EL (cell line): ENCODE results near the gene ABCC9.

Experiments
- DNase-seq: peaks from one replicate; pipeline ENCODE4 v3.0.0-alpha.2; 2016

The ABCC9 gene

GRCh38 chr12:21865846-21866245 lies 75.4 kb downstream of the ABCC9 start:
- no peak for DNase-seq

DNA sequence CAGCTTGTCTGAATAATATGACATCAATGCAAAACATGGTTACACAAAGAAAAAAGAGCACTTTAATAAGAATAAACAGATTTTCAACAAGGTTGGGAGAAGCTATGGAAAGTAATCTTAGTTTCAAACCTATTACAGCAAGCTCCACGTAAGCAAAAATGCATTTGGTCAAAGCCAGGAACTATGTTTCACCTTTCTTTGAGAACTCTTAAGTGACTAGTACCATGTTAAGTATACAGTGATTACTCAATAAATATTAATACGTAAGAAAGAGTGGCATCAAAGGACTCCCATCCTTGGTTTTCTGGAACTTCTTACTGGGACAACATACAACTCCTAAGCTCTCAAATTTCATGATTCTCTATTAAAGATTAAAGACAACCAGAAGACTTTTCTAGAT lies 80.7 kb downstream of the ABCC9 start:
- DNase-seq, result no peak

GRCh38 chr12:21860128-21860527 lies 81.1 kb downstream of the ABCC9 start:
- DNase-seq, result no peak

GRCh38 chr12:21852251-21852650 lies 89.0 kb downstream of the ABCC9 start:
- DNase-seq, result peak; percentile 84

- no peak for DNase-seq
These were observed 90.1 kb downstream of the ABCC9 start for GRCh38 chr12:21851151-21851550.

GRCh38 chr12:21850419-21850818 lies 90.8 kb downstream of the ABCC9 start:
- DNase-seq, result no peak

DNA sequence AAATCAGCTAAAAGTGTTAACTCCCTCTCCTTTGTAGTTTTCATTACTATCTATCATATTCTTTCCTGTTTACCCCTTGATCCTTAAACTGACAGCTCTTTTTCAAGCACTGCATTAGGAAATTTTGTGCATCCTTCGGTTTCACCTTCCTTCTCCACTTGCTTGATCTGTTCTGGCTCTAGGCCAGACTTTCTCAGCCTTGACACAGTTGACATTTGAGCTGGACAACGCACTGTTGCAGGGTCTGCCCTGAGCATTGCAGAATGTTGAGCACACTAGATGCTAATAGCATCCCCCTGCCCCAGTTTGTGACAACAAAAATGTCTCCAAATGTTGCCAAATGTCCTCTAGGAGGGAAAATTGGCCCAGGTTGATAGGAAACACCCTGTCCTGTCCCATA lies 91.3 kb downstream of the ABCC9 start:
- DNase-seq, result no peak

DNA sequence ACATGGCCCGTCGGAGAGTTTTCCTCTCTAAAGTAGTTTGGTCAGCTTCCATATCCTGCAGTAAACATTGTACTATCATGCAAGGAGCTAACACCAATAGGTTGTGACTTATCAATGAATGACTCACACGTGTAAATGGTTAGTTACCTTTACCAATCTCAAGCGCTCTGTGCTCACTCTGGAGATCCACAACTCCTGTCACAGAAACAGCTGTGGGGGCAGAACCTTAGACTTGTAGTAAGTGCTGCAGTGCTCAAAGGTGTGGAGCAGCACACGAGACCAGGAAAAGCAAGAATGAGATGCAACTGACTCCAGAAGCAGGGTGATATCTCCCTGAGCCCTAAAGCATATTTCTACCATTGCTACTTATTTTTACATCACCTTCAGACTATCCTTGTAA lies 93.0 kb downstream of the ABCC9 start:
- DNase-seq, result no peak

GRCh38 chr12:21843795-21844194 lies 97.4 kb downstream of the ABCC9 start:
- DNase-seq, result peak; percentile 29

DNA sequence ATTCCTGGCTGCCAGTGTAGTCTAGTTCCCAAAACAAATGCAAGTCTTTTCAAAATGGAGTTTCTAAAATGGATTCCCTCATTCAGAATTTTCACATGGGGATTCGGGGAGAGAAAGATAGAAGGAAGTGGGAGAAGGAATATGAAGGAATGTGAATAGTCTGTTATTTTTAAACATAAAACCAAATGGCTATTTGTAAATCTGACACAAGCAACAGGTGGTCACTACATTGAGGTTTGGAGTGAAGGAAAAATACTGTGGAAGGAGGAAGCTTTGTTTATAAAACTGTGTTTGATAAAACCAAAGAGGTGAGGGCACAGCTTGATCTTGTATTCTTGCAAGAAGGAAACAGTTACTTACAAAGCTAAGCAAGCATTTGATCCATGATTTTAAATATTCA lies 101.5 kb downstream of the ABCC9 start:
- no peak for DNase-seq

DNA sequence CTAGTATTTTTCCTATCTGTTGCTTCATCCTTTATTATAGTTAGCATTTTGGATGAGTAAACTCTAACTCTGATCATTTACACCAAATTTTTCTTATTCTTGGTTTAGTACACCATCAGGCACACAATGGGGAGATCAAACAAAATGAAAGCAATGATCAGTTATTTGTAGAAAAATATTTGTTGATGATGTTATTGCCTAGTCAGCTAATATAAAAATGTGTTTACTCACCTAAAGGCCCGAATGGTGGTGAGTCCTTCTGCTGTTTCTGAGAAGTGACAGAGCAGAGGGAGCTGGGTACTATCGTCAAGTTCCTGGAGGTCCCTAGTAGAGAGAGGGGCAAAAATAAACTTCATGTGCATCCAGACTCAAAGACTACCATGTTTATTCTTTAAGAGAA lies 103.4 kb downstream of the ABCC9 start:
- DNase-seq, result no peak

GRCh38 chr12:21831791-21832344 lies 109.4 kb downstream of the ABCC9 start:
- peak; percentile 13 for DNase-seq

DNA sequence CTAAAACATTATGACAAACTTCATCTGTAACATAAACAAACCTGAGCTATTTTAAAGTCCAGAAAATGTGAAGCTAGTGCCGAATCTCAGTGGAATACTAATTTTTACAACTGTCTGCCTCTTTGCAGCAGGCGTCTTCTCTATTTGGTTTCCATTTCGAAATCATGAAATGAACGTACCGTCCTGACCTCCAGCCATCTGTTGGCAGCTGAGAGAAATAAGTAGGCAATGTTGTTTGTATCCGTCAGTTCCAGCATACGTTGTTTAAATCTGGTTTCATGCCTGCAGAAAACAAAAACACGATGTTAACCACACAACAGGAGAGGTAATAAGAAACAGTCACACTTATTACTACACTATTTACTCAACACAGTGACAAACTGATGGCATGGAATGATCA lies 112.4 kb downstream of the ABCC9 start:
- peak; percentile 24 for DNase-seq

- DNase-seq, result peak; percentile 7
These were observed 113.0 kb downstream of the ABCC9 start for GRCh38 chr12:21828136-21828775.

DNA sequence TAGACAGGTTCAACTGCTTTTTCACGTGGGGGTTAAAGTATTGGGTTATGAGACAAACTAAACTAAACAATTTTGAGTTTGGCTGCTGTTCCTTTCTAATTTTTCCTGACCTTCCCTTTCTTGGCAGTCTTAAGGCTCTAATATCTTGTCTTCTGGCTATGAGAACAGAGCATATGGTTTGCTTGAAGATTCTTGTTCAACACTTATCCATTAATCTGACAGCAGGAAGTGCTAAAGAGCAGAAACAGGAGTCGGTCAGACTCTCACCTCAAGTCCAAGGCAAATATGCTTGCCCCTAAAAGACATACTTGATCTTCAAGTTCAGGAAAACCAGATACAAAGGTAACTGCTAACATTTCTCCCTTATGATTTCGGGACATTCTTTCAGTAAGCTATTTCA lies 114.1 kb downstream of the ABCC9 start:
- no peak for DNase-seq

DNA sequence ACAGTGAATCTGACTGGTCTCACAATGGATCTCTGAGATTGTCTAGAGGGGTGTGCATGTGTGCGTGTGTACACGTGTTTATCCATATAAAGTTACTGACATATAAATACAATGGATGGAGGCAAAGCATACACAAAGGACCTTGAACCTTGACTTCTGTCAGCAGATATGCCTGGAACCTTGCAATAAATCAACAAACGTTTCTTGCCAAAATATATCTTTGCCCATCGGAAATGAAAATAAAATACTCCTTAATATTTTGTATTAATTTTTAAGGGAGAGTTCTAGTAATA lies 114.7 kb downstream of the ABCC9 start:
- no peak for DNase-seq

GRCh38 chr12:21825886-21826617 lies 115.2 kb downstream of the ABCC9 start:
- DNase-seq, result no peak

GRCh38 chr12:21823581-21823980 lies 117.6 kb downstream of the ABCC9 start:
- DNase-seq, result no peak

DNA sequence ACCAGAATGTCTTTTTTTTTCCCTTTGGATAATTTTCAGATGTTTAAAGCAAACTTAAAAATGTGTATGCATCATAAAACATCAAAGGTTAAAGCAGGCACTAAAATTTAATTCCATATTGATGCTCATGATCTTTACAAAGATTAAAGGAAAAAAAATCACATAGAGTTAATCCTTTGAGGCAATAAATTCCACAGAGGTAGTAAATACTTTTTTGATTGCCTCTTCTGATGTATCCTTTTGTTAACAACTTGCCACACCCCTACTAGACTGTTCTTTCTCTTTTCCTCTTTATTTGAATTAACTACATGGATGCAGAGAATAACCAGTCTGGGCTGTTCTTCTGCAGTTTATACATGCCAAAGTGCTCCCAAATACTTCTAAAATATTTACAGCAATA lies 121.5 kb downstream of the ABCC9 start:
- DNase-seq, result peak; percentile 12

GRCh38 chr12:21819236-21819635 lies 122.0 kb downstream of the ABCC9 start:
- peak; percentile 85 for DNase-seq

- DNase-seq, result peak; percentile 6
These were observed 122.6 kb downstream of the ABCC9 start for GRCh38 chr12:21818627-21819026.

DNA sequence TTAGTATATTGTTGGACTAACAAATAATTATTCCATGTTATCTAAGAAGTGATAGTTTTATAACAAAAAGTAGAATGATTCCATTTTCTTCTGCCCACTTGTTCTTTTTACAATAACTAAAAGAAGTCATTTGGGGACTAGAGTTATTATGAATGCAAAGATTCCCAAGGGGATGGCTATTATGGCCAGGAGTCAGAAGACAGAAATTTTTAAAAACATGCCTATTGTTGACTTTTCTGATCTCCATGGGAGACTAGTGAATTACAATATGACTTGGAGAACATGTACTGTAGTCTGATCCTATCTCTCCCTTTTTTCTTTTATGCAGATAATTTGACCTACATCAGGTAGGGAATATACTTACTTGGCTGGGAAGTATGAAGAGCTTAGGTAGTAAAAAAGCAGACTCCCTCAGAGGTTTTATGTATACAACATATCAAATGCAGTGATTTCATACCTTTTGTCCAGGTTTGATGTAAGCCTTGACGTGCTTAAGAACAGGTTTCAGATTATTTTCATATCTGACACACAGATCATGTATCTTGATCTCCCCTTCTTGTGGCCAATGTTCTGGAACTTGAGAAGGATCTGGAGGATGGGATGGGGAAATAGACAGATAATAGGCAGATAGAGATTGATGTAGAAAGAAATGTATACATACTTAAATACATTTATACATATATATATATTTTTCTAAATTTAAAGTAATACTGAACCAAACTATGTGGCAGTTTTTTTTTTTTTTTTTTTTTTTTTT lies 125.7 kb downstream of the ABCC9 start:
- no peak for DNase-seq

GRCh38 chr12:21814814-21815213 lies 126.4 kb downstream of the ABCC9 start:
- DNase-seq, result no peak

GRCh38 chr12:21814327-21814726 lies 126.9 kb downstream of the ABCC9 start:
- no peak for DNase-seq
